Measurements from ENCODE around the gene PTPRK.

GRCh38 chr6:128363020-128363813 lies 157.2 kb downstream of the PTPRK start:
- TF ChIP-seq, protein P1, sequence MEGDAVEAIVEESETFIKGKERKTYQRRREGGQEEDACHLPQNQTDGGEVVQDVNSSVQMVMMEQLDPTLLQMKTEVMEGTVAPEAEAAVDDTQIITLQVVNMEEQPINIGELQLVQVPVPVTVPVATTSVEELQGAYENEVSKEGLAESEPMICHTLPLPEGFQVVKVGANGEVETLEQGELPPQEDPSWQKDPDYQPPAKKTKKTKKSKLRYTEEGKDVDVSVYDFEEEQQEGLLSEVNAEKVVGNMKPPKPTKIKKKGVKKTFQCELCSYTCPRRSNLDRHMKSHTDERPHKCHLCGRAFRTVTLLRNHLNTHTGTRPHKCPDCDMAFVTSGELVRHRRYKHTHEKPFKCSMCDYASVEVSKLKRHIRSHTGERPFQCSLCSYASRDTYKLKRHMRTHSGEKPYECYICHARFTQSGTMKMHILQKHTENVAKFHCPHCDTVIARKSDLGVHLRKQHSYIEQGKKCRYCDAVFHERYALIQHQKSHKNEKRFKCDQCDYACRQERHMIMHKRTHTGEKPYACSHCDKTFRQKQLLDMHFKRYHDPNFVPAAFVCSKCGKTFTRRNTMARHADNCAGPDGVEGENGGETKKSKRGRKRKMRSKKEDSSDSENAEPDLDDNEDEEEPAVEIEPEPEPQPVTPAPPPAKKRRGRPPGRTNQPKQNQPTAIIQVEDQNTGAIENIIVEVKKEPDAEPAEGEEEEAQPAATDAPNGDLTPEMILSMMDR (IDR thresholded peaks at IDR 0.05) = no peak
- TF ChIP-seq POLR2A (IDR thresholded peaks at IDR 0.05) = no peak

All from lower leg skin (tissue), 3 donors.